ENCODE measurements around the gene SHISA9.
A peak's percentile ranks its signal among the peaks of the same experiment; 100 is the strongest.

Gene SHISA9

DNA sequence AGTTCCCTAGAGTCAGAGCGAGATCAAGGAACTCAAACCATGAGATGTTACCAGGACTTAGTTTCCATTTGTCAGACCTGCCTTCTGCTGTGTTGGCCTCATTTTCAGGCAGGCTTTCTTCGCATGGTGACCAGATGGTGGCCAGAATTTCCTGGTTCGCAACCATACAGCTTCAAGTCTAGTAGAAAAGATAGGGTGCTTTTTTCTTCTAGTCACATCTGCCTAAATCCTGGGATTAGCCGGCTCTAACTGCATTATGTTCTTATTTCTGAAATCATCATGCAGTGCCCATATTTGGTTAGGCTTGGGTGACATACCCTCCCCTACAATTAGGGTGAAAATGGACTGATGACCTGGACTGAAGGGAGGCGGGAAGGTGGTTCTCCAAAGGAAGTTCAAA lies 131.5 kb downstream of the SHISA9 start:
- no peak for DNase-seq

DNA sequence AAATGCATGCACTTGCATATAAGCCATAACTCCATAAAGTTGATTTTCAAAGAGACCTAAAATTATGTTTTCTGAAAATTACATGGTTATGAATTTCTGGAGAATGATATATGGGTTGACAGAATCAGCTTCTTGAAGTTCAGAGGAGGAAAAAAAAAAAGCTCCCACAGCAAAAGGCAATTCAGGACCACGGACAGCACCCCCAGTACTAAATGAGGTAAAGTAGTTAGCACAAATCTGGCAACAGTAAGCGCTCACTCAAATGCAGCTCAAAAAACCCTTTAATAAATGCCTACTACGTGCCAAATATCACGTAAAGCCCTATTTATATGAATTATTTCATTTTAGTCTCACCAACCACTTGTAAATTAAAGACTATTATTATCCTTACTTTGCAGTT lies 135.2 kb downstream of the SHISA9 start:
- DNase-seq = peak; percentile 4

DNA sequence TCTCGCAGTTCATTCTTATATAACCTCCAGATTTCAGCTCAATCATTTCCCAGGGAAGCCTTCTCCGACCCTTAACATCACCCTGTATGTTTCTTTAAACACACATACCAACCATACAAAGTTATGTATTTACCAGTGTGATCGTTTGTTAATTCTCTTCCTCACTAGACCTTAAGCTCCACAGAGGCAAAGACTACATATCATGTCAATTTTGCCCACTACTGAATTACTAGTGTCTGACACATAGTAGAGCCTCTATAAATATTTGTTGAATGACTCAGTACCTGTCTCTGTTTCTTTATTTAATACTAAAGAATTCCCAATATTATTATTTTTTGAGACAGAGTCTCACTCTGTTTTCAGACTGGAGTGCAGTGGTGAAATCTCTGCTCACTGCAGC lies 137.2 kb downstream of the SHISA9 start:
- no peak for DNase-seq

DNA sequence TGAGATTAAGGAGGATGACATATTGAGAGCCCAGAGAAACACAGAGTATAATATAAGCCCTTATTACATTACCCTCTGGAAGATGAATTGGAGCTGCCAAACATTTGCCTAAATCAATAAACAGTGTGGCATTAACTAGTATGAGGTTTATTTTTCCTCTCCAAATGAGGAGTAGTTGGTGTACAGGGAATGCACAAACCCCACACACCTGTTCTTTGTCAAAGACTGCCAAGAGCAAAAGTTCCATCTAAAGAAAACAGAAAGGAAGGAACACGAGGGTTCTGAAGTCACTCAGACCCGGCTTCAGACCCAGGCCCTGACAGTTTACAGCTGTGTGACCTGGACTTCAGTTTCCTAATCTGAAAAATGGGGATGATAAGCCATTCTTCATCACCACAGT lies 138.1 kb downstream of the SHISA9 start:
- no peak for DNase-seq

DNA sequence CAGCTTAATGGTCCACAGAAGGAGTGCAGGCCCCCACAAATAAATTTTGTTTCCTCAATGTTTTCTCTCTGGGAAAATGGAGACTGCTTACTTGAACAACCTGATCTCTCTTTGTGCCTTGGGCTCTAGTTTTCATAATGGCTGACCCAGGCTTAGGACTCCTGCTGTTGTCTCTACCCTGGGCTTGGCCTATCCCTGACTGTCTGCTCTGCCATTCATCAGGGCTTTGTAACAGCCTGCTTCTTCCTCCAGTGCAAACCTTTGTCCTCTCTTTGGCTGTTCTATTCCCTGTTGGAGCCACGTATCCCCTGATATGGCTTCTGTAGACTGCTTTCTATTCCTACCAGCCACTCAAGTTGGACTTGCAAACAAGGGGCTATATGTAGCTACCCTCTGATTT lies 139.8 kb downstream of the SHISA9 start:
- DNase-seq = no peak

DNA sequence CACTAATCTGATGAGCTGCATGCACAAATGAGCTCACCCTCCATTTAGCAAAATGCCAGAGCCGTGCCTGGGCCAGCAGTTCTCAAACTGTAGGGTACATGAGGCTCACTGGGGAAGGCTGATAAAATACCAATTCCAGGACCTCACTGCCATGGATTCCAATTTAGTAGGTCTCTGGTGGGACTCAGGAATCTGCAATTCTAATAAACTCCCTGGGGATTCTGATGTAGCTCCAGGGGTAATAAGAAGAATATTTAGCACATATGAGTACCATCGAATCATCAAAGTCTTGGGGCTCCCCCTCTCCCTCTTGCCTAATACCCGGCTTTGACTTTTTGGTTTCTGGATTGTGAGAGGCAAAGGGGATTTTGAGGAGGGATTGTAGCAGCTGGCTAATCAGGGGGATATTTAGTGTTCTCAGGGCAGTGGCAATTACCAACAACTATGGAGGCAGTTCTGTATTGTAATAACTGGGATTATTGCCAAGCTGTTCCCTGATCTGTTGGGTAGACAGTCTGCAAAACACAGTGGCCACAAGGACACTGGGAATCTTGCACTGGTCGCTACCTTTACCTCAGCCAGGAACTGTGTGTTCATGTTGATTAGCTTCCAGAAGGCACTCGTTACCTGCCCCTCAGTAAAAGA lies 140.4 kb downstream of the SHISA9 start:
- no peak for DNase-seq

DNA sequence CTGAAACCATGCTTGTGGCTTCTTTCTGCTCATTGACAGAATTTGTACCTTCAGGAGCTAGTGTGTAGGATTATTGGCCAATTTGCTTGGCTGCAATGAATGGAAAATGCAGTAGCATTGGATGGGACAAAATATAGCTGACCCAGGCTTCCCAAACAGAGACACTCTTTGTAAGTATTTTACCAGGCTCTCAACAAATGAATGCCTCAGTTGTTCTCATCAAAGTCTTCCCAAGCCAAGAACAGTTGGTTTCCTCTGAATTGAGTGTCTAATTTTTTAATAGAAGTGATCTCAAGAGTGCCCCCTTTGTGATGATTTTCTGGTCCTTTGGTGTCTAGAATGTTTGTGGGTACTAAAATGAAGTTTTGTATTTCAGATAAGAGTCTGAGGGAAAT lies 140.9 kb downstream of the SHISA9 start:
- DNase-seq = no peak

DNA sequence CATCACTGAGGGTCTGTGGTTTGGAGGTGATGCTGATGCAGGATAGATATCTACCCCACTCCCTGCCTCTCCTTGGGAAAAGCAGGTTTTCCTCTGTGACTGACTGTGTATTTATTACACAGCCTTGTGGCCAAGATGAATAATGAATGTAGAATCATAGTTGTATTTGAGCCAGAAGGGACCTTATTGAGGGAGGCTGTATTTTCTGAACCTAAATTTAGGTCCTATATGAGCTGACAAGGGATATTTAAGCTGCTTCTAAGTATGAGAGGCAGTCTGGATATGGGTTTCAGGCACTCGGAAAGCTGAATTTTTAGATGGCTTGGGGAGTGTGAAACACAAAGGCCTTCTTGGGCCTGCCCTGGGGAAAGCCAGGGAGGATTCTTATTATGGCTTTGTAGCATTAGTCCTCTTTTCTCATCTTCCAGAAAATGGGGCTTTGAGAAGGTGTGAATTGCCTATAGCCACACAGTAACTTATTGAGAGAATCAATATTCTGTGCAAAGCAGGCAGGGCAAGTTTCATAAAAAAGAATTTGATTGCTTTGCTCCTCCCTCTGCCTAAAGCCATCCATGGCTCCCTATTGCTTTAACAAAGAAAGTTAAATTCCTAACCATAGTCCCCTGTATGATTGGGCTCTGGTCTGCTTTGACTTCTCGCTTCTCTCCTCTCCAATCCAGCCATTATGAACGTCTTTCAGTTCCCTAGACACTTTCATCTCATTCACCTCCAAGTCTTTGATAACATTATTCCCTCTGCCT lies 144.8 kb downstream of the SHISA9 start:
- no peak for DNase-seq

DNA sequence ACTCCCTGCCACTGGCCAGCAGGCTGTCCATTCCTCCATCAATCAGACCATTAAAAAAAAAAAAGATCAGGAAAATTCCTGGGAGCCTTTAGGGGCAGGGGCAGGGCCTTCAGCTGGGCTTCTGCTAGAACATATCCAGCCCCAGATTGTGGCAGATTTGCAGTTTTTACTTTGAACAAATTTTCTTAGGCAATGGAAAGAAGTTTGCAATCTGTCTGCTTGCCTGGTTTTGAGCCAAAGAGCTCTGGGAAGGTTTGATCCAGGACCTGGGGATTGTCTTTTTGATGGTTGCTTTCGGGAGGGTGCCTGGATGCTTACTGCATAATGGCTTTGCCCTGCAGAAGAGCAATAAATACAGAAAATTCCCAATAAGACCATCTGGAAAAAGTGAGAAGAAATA lies 145.9 kb downstream of the SHISA9 start:
- no peak for DNase-seq

DNA sequence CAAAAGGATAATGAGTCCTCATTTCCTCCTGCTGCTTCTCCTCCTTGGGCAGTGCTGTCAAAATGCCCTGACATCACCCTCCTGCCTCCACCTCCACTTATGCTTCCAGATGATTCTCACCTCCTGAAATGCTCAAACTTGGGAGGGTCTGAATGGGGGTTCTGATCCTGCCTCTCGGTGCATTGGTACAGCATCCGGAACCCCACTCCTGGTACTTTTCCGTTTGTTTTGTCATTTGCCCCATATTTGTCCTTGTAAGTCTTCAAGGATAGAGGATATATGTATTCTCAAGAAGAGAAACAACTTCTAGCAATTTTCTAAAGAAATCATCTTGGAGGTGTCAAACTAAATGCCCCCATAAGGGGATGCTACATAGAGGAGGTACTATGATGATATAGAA lies 148.3 kb downstream of the SHISA9 start:
- DNase-seq = no peak

DNA sequence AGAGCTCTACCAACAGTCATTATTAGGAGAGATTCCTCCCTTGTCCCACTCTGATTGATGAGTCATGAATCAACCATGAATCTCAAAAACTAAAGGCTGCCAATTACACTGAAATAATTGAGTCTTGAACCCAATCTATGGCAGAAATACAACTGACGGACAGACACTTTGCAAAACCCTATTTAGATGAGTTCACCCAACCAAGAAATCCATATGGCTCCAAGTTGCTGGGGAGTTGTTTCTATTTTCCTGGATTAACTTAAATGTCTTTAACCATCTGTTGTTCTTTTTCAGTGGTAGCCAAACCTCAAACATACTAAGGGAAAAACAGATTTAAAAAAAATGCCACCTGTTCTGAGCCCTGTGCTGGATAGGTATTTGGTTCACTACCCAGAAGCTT lies 151.0 kb downstream of the SHISA9 start:
- DNase-seq = no peak

DNA sequence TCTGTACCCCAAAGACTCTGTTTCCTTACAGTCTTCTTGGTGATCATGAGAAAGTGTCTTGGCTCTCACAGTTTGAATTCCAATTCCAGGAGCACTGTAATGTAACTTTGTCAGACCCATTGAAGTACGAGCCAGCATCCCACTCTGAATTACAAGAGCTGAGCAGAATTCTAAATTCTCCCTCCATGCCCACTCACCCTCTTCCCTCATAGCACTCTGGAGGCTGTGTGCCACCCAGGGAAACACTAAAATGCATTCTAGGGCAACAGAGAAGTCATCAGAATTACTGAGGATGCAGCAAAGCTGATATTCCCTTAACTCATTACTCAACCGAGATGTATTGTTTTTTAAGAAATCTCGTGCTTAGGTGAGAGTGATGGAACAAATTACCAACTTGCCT lies 154.1 kb downstream of the SHISA9 start:
- no peak for DNase-seq

DNA sequence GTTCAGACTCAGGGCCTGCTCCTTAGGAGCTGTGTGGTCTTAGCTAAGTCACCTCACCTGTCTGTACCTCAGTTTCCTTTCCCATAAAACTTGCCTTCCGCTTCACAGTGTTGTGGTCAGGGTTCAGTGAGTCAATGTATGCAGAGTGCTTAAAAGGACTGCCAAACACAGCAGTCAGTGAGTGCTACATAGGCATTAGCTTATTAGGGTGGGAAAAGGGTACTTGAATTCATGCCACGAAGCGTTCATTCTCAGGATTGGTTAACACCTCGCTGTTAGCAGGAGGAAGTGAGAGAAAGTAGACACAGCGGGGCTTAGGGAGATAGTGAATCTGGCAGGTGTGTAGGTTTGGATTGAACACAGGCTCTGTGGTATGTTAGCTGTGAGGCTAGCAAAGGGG lies 155.2 kb downstream of the SHISA9 start:
- DNase-seq = no peak

DNA sequence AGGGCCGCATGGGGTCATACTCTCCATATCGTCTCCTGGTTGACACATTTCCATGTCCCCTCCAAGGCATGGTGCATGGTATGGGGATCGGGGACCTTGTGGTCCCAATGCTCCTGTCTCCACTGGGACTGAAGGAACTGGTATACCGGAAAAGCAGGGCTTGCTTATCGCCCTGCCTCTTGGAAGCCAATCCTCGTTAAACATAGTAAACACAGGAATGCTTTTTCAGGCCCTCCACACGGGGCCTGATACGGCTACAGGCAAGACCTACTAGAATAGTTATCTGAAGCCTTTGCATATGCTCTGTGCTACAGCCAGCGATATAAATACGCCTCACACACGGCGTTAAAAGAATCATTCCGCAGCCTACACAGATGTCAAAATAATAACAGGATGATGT lies 159.5 kb downstream of the SHISA9 start:
- DNase-seq = no peak

DNA sequence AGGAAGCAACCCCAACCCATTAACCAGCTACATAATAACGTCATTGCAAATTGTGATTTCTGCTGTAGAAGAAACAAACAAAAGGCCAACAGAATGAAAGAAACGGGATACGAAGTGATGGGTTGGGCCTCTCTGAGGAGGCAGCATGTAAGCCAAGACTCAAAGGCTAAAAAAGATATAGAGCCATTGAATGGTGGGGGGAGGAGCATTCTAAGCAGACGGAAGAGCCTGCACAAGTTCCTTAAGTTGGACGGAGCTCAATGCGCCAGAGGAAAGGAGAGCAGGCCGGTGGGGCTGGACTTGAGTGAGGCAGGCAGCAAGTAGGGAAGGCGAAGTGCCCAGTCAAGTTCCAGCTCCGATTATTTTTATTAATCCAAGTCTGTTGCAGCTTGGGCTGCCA lies 160.3 kb downstream of the SHISA9 start:
- DNase-seq = no peak

DNA sequence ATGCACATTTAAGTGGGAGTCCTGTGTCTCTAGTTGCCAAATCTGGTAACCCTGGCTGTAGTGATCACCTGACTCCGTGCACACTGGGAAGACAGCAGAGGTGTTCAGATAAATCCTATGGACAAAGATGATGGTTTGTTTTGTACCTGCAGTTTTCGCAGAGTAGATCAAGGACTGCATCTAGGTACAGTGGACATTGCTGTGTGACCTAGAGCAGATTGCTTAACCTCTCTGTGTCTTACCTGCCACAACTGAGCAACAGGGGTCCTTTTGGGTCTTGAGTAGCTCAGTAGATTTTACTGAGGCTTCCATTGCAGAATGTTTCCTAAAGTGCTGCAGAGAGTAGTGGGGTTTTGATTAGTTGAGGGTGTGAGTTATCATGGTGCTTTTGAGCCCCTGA lies 160.8 kb downstream of the SHISA9 start:
- no peak for DNase-seq

DNA sequence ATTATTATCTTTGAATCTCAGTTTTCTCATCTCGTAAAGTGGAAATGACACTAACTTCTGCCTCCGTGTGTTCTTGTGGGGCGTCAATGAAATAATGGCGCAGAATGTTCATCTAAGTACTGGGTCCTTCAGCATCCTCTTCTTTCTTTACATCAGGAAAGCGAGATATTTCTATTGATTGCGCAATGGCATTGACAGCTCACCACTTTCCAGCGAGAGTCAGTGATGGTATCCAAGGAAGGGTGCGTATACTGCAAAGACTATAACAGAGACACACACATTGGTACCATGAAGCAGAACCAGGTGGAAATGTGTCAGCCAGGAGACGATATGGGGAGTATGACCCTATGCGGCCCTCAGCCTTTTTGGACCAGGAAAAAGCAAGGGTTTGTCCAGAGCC lies 162.1 kb downstream of the SHISA9 start:
- no peak for DNase-seq

DNA sequence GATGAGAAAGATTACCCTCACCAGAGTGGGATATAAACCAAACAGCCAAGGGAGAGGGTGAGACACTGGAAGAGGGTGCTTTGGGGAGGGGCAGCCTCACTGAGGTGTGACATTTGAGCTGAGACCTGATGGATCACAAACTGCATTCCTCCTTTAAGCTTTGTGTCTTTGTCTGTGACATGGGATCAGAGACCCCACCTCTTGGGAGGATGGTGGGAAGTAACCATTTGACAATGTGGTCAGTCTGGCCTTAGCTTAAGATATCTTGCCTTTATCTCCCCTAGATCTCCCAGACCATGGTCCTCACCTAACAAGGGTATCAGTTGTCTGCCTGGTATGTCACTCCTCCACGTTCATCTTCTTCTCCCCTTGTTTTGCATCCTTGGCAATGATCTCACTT lies 163.4 kb downstream of the SHISA9 start:
- DNase-seq = no peak

DNA sequence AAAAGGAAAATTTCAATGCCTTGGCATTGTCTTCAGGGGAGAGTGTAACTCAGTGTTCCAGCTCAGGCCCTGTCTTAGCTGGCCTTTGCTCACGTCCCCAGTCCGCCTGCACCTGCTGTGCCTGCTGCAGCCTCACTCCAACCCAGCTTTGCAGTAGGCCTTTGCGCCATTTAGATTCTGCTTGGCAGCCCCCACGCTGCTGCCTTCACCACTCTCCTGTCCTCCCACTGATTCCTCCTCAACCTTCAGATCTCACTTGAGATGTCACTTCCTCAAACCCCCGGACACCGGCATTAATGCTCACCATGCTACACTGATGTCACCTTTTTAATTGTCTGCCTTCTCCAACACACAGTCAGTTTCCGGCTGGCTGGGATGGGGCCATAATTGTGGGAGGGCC lies 166.2 kb downstream of the SHISA9 start:
- DNase-seq = no peak

DNA sequence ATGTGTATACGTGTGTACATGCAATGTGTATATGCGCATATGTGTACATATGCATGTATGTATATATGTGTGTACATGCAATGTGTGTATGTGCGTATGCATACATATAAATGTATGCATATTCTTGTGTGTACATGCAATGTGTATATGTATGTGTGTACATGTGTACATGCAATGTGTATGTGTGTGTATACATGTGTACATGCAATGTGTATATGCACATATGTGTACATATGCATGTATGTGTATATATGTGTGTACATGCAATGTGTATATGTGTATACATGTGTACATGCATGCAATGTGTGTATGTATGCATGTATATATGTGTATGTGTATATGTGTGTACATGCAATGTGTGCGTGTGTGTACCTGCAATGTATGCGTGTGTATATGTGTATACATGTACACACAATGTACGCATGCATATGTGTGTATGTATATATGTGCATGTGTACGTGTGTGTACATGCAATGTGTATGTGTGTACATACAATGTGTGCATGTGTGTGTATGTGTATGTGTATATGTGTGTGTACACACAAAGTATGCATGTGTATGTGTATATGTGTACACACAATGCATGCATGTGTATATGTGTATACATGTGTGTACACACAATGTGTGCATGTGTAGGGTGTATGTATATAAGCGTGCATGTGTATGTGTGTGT lies 167.7 kb downstream of the SHISA9 start:
- DNase-seq = no peak

DNA sequence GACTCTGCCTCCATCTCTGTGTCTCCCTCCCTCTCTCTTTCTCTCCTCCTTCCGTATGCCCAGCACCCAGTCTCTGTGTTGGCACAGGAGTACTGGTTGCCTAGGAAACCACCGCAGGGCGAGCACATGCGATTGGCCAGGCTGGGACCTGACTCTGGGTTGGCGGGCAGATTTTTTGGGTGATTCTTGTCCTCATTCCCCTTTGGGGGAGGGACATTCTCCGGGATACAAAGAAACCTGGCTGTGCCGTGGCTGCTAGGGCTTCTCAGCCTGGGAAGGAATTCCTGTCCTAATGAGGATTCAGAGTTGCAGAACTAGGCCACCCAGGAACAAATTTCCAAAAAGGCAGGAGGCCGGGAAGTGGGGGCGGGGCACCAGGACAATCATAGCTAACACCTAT lies 168.9 kb downstream of the SHISA9 start:
- DNase-seq = no peak

DNA sequence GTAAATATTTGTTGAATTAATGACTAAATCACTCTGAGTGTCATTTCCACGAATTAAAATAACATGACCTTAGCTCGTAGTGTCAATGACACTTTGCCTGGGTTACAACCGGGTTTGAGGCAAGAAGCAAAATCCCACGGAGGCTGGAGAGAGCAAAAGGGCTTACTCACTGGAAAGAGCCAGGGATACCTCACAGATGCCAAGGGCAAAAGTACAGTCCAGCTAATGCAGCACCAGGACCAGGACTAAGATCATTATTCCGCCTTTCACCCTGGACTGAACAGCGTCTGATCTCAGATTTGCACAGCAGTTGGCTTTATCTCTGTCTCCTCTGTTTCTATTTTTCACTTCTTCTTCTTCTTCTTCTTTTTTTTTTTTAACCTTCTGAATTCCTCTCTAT lies 175.5 kb downstream of the SHISA9 start:
- DNase-seq = no peak

DNA sequence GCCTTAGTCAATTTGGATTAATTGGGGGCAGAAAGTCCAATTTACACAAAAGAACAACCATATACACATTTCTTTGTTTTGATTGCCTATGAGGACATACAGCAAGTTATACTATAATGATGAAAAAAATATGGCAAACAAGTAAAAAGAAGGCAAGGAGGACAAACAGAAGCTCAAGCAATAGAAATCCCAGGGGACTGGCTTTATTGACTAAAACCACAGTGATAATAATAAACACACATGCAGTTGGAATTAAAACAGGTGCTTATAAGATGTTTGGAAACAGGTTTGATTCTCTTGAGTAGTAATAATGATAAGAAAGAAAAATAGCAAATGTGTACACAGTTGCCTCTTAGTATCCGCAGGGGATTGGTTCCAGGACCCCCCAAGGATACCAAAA lies 176.4 kb downstream of the SHISA9 start:
- no peak for DNase-seq

DNA sequence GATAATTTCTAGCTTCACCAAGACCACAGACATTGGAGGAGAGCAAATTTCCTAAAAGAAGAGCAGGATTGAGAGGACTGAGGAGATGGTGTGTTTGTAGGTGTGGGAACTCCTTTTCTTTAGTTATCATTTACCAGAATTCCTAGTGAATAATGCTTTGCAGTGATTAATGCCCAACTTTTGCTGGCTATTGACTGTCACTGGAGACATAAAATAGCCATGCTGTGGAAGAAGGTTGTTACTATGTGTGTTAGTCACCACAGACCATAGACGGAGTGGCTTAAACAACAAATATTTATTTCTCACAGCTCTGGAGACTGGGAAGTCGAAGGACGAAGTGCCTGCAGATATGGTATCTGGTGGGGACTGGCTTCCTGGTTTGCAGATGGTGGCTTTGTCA lies 179.1 kb downstream of the SHISA9 start:
- no peak for DNase-seq

Data from CD4-positive, alpha-beta T cell treated with Interleukin-17A for 4 hours (primary cell).